CD1c-positive myeloid dendritic cell (primary cell): ENCODE data around the gene ANKRD1.
"Not testable (repeated sequence)": the region's sequence is repeated elsewhere in the genome, so short reads cannot be mapped to it uniquely, and the experiment has no call there.

Experiments
- DNase-seq: peaks from one replicate; pipeline ENCODE4 v3.0.0-alpha.2; 2016; ENCODE audit errors: extremely low spot score

ANKRD1 gene

DNA sequence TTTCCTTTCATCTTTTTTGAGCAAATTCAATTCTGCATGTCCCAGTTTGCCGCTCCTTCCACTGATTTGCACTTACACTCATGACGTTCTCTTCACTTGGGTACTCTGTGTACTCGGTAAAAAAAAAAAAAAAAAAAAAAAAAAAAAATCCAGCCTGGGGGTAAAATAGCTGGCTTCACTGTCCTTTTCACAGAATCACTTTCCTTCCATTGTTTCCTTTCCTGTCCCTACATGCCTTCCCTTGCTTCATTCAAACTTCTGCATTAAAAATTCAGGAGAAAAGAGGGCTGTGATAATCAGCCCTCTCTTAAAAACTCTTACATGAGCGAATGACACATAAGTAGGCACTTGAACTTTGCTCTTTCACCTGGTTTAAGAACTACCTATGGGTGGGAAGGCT, 8.7 kb downstream of the ANKRD1 start:
- DNase-seq: no peak

DNA sequence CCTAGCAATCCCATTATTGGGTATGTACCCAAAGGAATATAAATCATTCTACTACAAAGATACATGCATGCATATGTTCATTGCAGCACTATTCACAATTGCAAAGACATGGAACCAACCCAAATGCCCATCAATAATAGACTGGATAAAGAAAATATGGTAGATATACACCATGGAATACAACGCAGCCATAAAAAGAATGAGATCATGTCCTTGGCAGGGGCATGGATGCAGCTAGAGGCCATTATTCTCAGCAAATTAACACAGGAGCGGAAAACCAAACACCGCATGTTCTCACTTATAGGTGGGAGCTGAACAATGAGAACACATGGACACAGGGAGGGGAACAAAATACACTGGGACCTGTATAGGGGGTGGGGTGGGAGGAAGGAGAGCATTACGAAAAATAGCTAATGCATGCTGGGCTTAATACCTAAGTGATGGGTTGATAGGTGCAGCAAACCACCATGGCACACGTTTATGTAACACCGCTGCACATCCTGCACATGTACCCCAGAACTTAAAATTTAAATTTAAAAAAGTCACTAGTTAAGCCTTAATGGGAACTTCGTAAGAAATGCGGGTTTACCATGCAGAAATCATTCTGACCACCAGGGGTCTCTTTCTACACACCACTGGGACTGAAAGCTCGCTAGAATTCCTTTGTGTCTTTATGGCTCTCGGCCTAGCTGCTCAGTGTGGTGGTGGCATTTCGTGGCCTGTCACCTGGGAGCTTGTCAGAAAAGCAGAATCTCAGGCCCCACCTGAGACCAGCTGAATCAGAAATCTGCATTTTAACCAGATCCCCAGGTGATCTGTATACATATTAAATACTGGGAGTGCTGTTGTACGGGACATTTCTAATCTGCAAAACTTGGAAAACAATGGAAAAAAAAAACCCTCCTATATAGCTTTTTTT, 9.5 kb downstream of the ANKRD1 start:
- peak; percentile 68 for DNase-seq

GRCh38 chr10:90906596-90906995, 14.3 kb downstream of the ANKRD1 start:
- DNase-seq: no peak

DNA sequence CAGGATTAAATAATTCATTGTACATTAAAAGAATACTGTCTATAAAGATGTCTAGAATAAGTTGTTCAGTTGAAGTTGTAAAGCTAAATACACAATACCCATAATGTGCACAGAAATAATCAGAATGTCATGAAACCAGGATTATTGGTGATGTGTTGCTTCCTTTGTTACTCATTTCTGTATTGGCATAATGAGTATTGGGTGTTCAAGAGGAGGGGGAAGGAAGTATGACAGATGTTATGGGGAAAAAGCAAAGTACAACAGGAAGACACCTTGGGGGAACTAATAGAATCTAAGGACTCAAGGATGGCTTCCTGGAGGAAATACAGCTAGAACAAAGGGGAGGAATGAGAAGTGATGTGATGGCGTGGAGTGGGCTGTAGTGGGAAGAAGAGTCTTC, 15.0 kb downstream of the ANKRD1 start:
- DNase-seq: no peak

DNA sequence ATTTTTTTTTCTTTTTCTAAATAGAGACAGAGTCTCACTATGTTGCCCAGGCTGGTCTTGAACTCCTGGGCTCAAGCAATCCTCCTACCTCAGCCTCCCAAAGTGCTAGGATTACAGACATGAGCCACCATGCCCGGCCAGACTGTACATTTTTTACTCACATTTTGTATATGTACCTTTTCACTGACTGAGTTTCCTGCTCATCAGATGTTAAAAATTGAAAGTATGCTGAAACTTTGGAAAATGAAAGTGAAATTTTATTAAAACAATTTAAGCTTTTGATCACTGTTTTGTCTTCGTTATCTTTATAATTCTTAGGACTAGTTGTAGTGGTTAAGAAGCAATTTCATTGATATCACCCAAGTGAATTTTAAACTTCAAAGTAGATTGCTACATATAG, 24.0 kb downstream of the ANKRD1 start:
- DNase-seq: not testable (repeated sequence)

- no peak for DNase-seq
Measured at GRCh38 chr10:90893190-90893589, 27.7 kb downstream of the ANKRD1 start.

GRCh38 chr10:90890347-90890746, 30.5 kb downstream of the ANKRD1 start:
- no peak for DNase-seq

GRCh38 chr10:90889636-90890035, 31.3 kb downstream of the ANKRD1 start:
- no peak for DNase-seq

- no peak for DNase-seq
Measured at GRCh38 chr10:90888387-90888786, 32.5 kb downstream of the ANKRD1 start.

GRCh38 chr10:90887555-90887954, 33.3 kb downstream of the ANKRD1 start:
- DNase-seq: no peak

GRCh38 chr10:90885176-90885575, 35.7 kb downstream of the ANKRD1 start:
- DNase-seq: no peak

DNA sequence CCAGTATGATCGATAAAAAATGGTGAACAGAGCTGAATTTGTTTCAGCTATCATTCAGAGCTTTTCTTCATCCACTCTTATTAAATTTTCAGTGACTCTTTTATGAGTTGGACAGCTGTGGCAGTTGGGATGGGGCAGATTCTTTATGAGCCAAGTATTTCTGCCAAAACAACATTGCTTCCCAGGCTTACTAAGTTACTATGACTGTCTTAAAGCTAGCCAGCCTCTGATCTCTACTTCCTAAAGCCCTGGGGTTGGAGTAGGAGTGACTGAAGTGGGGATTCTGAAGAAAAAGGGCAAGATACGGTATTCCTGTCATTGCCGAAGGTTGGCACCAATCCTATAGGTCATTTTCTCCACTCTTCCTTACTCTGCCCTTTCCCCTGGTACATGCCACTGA, 36.5 kb downstream of the ANKRD1 start:
- DNase-seq: no peak

DNA sequence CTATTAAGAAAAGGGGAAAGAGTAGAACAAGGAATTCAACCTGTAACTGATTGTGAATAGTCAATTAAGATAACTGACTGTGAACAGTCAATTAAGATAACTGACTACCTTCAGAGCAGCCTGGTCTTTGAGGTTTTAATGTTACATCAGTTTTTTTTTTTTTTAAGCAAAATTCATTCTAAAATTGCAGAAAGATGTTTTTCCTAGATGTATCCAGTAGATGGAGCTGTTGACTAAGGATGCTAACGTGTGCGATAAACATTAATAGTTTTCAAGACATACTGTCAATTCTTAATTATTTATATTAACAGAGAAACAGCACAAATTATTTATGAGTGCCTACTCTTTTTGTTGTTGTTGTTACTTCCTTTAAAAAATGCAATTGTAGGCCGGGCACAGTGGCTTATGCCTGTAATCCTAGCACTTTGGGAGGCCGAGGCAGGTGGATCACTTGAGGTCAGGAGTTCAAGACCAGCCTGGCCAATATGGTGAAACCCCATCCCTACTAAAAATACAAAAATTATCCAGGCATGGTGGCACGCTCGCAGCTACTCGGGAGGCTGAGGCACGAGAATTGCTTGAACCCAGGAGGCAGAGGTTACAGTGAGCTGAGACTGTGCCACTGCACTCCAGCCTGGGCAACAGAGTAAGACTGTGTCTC, 40.7 kb downstream of the ANKRD1 start:
- DNase-seq: peak; percentile 52

GRCh38 chr10:90879062-90879461, 41.8 kb downstream of the ANKRD1 start:
- no peak for DNase-seq

GRCh38 chr10:90872648-90873020, 48.3 kb downstream of the ANKRD1 start:
- DNase-seq: no peak

- DNase-seq: peak; percentile 85
Measured at GRCh38 chr10:90871766-90872647, 48.9 kb downstream of the ANKRD1 start, which contains the start of gene RPP30. Gene RPP30 (plus strand): TSS chr10:90871974. CDS start chr10:90871987, 13 bp downstream.

DNA sequence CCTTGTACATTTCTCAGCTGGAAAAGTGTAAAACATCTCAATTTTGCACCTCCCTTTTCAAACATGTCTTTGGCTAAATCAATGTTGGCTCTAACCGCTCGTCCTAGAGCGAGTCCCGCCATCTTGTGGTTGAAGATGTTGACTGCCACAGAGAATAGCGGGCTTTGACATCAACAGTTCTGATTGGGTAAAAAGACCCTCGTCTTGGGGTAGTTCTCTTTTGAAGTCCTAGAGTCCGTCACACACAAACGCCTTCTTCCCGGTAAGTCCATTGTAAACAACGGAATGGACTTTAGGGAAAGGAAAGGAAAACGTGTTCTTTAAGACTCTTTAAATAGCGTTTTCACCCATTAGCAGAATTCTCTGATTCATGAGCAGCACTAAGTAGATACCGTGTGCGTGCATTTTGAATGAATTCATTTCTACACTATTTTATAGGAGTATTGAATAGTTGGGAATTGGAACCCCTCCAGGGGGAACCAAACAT, 49.6 kb downstream of the ANKRD1 start:
- DNase-seq: peak; percentile 50

- DNase-seq: no peak
Measured at GRCh38 chr10:90866050-90866598, 54.8 kb downstream of the ANKRD1 start.

DNA sequence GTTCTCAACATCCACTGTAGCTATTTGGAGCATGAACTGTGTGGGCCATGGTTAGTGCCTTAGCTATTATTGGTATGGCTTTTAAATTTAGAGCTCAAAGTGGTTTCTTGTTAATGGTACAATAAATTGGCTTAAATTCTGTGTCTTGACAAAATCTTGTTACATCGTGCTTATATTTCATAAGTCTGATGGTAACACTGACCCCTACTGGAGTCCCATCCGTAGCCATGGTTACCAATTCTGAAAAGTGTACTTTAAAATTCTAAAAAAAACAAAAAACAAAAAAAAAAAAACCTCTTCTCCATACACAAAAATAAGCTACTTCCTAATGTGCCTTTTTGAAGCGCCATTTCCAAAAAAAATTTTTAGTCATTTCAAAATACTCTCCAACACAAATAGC, 55.5 kb downstream of the ANKRD1 start:
- DNase-seq: peak; percentile 23

GRCh38 chr10:90862908-90863514, 57.9 kb downstream of the ANKRD1 start:
- DNase-seq: peak; percentile 44
